ENCODE data around the gene OLA1. TPM values are rescaled to one million over a fixed set of nuclear protein-coding genes. Genes with fewer than 3 reads are reported as not detected.
"Not testable (repeated sequence)": the region's sequence is repeated elsewhere in the genome, so short reads cannot be mapped to it uniquely, and the experiment has no call there.

The OLA1 gene
- total RNA-seq, 1 donor from 2014 or later, result 65.7 TPM

DNA sequence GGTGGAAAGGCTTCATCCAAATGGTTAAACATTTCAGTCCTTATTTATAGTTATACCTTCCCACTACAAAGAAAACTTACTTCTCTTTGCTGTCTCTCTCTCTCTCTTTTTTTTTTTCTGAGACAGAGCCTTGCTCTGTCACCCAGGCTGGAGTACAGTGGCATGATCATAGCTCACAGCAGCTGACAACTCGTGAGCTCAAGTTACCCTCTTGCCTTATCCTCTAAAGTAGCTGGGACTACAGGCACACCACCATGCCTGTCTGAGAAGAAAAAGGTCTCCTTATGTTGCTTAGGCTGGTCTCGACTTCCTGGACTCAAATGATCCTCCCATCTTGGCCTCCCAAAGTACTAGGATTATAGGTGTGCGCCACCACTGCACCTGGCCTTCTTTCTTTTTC lies 32.3 kb upstream of the OLA1 start:
- H3K36me3 ChIP-seq, result no peaks in the 10 kb centered on the region
- no peak overlapping the region for H3K4me3 ChIP-seq
- intact Hi-C loops (cut with micrococcal nuclease), result no loop called here
- TF ChIP-seq, protein P1, sequence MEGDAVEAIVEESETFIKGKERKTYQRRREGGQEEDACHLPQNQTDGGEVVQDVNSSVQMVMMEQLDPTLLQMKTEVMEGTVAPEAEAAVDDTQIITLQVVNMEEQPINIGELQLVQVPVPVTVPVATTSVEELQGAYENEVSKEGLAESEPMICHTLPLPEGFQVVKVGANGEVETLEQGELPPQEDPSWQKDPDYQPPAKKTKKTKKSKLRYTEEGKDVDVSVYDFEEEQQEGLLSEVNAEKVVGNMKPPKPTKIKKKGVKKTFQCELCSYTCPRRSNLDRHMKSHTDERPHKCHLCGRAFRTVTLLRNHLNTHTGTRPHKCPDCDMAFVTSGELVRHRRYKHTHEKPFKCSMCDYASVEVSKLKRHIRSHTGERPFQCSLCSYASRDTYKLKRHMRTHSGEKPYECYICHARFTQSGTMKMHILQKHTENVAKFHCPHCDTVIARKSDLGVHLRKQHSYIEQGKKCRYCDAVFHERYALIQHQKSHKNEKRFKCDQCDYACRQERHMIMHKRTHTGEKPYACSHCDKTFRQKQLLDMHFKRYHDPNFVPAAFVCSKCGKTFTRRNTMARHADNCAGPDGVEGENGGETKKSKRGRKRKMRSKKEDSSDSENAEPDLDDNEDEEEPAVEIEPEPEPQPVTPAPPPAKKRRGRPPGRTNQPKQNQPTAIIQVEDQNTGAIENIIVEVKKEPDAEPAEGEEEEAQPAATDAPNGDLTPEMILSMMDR (IDR thresholded peaks at IDR 0.05; ENCODE audit: borderline replicate concordance), result no peak
- H3K4me1 ChIP-seq, result no peaks in the 10 kb centered on the region
- no peak for DNase-seq
- H3K9me3 ChIP-seq (replicated peaks), result no peaks in the 10 kb centered on the region
- H3K27me3 ChIP-seq (ENCODE audit: low read depth), result peaks cover 32% of the 10 kb centered on the region
- no peak overlapping the region for H3K27ac ChIP-seq (replicated peaks)

DNA sequence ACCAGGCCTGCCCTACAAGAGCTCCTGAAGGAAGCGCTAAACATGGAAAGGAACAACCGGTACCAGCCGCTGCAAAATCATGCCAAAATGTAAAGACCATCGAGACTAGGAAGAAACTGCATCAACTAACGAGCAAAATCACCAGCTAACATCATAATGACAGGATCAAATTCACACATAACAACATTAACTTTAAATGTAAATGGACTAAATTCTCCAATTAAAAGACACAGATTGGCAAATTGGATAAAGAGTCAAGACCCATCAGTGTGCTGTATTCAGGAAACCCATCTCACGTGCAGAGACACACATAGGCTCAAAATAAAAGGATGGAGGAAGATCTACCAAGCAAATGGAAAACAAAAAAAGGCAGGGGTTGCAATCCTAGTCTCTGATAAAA lies 21.9 kb upstream of the OLA1 start:
- DNase-seq; H3K4me3 ChIP-seq; H3K27ac ChIP-seq (replicated peaks); H3K9me3 ChIP-seq (replicated peaks); intact Hi-C loops (cut with micrococcal nuclease); H3K4me1 ChIP-seq; H3K36me3 ChIP-seq: not testable (repeated sequence)
- H3K27me3 ChIP-seq (ENCODE audit: low read depth), result peaks cover 34% of the 10 kb centered on the region

DNA sequence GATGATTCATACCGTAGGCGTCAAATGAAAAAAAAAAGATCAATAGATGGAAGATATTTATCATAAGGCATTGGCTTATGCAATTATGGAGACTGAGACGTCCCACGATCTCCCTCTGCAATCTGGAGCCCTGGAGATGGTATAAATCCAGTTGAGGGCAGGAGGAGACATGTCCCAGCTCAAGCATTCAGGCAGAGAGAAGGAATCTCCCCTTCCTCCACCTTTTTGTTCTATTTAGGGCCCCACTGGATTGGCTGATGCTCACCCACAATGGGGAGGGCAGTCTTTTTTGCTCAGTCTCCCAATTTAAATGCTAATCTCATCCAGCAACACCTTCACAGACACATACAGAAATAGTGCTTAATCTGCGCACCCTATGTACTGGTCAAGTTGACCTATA lies 18.0 kb upstream of the OLA1 start:
- no peak overlapping the region for H3K4me3 ChIP-seq
- no peaks in the 10 kb centered on the region for H3K9me3 ChIP-seq (replicated peaks)
- DNase-seq, result no peak
- no peaks in the 10 kb centered on the region for H3K36me3 ChIP-seq
- H3K27me3 ChIP-seq (ENCODE audit: low read depth), result peaks cover 56% of the 10 kb centered on the region
- H3K27ac ChIP-seq (replicated peaks), result no peak overlapping the region
- intact Hi-C loops (cut with micrococcal nuclease), result no loop called here
- no peaks in the 10 kb centered on the region for H3K4me1 ChIP-seq
- TF ChIP-seq, protein P1 (IDR thresholded peaks at IDR 0.05; ENCODE audit: borderline replicate concordance), result no peak

DNA sequence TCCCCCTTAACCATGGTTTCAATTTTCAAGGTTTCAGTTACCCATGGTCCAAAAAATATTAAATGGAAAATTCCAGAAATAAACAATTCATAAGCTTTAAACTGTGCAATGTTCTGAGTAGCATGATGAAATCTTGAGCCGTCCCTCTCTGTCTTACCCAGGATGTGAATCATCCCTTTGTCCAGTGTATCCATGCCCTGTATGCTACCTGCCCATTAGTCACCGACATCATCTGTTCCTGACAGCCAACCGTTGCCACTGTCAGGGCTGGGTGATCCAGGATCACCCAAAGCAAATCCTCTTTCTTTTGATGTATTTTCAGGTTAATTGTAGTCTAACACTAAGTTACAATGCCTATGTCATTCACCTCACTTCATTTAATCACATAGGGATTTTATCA lies 15.7 kb upstream of the OLA1 start:
- TF ChIP-seq, protein P1 (IDR thresholded peaks at IDR 0.05; ENCODE audit: borderline replicate concordance), result no peak
- Histone ChIP-seq H3K9me3 (replicated peaks) (no peaks in the 10 kb centered on the region), H3K4me3 (no peak overlapping the region), H3K27me3 (ENCODE audit: low read depth) (peaks cover 55% of the 10 kb centered on the region), H3K36me3 (no peaks in the 10 kb centered on the region), H3K27ac (replicated peaks) (no peak overlapping the region), H3K4me1 (no peaks in the 10 kb centered on the region)
- intact Hi-C loops (cut with micrococcal nuclease), result no loop called here
- no peak for DNase-seq

DNA sequence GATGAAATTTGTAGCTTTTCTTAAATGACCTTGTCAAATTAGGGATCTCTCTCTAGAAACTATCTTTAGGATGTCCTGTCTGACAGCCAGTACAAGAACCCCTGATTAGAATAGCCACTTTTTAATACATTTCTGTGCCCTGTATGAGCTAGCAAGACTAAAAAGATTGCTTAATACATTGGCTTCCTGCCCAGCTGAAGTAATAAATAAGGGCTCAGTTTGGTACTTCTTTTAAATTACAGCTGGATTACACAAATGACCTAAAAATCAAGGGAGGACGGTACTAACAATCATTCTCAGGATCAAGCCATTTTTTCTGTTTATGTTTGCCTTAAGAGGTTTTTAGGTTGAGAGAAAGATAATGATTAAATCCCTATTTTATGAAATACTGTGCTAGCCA lies 11.6 kb upstream of the OLA1 start:
- intact Hi-C loops (cut with micrococcal nuclease), result no loop called here
- H3K36me3 ChIP-seq, result no peaks in the 10 kb centered on the region
- H3K4me3 ChIP-seq, result no peak overlapping the region
- no peak for DNase-seq
- TF ChIP-seq, protein P1 (IDR thresholded peaks at IDR 0.05; ENCODE audit: borderline replicate concordance), result no peak
- H3K27ac ChIP-seq (replicated peaks), result no peak overlapping the region
- H3K27me3 ChIP-seq (ENCODE audit: low read depth), result peaks cover 21% of the 10 kb centered on the region
- no peaks in the 10 kb centered on the region for H3K4me1 ChIP-seq
- H3K9me3 ChIP-seq (replicated peaks), result no peaks in the 10 kb centered on the region

DNA sequence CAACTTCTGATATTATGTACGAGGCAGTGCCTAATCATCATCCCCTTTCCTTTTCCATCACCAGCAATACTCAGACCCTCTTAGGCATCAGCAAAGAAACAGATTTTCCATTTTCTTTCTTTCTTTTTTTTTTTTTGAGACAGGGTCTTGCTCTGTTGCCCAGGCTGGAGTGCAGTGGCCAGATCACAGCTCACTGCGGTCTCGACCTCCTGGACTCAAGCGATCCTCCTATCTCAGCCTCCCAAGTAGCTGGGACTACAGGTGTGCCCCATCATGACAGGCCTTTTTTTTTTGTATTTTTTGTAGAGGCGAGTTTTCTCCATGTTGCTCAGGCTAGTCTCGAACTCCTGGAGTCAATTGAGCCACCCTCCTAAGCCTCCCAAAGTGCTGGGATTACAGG lies 5.9 kb upstream of the OLA1 start:
- no peak overlapping the region for H3K4me3 ChIP-seq
- no peak for DNase-seq
- intact Hi-C loops (cut with micrococcal nuclease), result no loop called here
- H3K36me3 ChIP-seq, result no peaks in the 10 kb centered on the region
- no peaks in the 10 kb centered on the region for H3K9me3 ChIP-seq (replicated peaks)
- TF ChIP-seq, protein P1 (IDR thresholded peaks at IDR 0.05; ENCODE audit: borderline replicate concordance), result no peak
- H3K27ac ChIP-seq (replicated peaks), result no peak overlapping the region
- peaks cover under 1% of the 10 kb centered on the region for H3K4me1 ChIP-seq
- H3K27me3 ChIP-seq (ENCODE audit: low read depth), result no peaks in the 10 kb centered on the region
